ENCODE measurements around the gene NPR1. TPM values are rescaled to one million over a fixed set of nuclear protein-coding genes. Genes with fewer than 3 reads are reported as not detected.

Gene NPR1
- polyA plus RNA-seq, 4 donors, result 62.7 to 74.5 (median 71.5) TPM

GRCh38 chr1:153677718-153678518 is 570 bp upstream of the NPR1 start:
- no peak for DNase-seq (ENCODE audit: low read depth in 4 of 4, low spot score in 2 of 4)

- DNase-seq (ENCODE audit: low read depth in 4 of 4, low spot score in 2 of 4), result no peak
Observed at GRCh38 chr1:153679337-153680119, 1.0 kb downstream of the NPR1 start.

- no peak for DNase-seq (ENCODE audit: low read depth in 4 of 4, low spot score in 2 of 4)
Observed at GRCh38 chr1:153680120-153680403, 1.6 kb downstream of the NPR1 start.

GRCh38 chr1:153682730-153683129 is 4.2 kb downstream of the NPR1 start:
- no peak for DNase-seq (ENCODE audit: low read depth in 4 of 4, low spot score in 2 of 4)

- no peak for DNase-seq (ENCODE audit: low read depth in 4 of 4, low spot score in 2 of 4)
Observed at GRCh38 chr1:153683854-153684253, 5.4 kb downstream of the NPR1 start.

GRCh38 chr1:153684892-153685291 is 6.4 kb downstream of the NPR1 start:
- no peak for DNase-seq (ENCODE audit: low read depth in 4 of 4, low spot score in 2 of 4)

- no peak for DNase-seq (ENCODE audit: low read depth in 4 of 4, low spot score in 2 of 4)
Observed at GRCh38 chr1:153685544-153686340, 7.3 kb downstream of the NPR1 start.

GRCh38 chr1:153687346-153688125 is 9.0 kb downstream of the NPR1 start:
- no peak for DNase-seq (ENCODE audit: low read depth in 4 of 4, low spot score in 2 of 4)

GRCh38 chr1:153688276-153688675 is 9.8 kb downstream of the NPR1 start:
- no peak for DNase-seq (ENCODE audit: low read depth in 4 of 4, low spot score in 2 of 4)

GRCh38 chr1:153688736-153689328 is 10.3 kb downstream of the NPR1 start:
- no peak for DNase-seq (ENCODE audit: low read depth in 4 of 4, low spot score in 2 of 4)

- DNase-seq (ENCODE audit: low read depth in 4 of 4, low spot score in 2 of 4), result no peak
Observed at GRCh38 chr1:153693466-153693865, 15.0 kb downstream of the NPR1 start.

GRCh38 chr1:153696741-153697140 is 18.3 kb downstream of the NPR1 start:
- no peak for DNase-seq (ENCODE audit: low read depth in 4 of 4, low spot score in 2 of 4)

GRCh38 chr1:153697191-153698019 is 18.9 kb downstream of the NPR1 start:
- DNase-seq (ENCODE audit: low read depth in 4 of 4, low spot score in 2 of 4), result peak in 3 of 4 donors; percentile 70 to 83 (median 80)

- DNase-seq (ENCODE audit: low read depth in 4 of 4, low spot score in 2 of 4), result peak in 2 of 4 donors; percentile 34 to 41
Observed at GRCh38 chr1:153698020-153698922, 19.8 kb downstream of the NPR1 start.

- DNase-seq (ENCODE audit: low read depth in 4 of 4, low spot score in 2 of 4), result no peak
Observed at GRCh38 chr1:153698923-153699714, 20.6 kb downstream of the NPR1 start.

GRCh38 chr1:153699768-153700167 is 21.3 kb downstream of the NPR1 start:
- DNase-seq (ENCODE audit: low read depth in 4 of 4, low spot score in 2 of 4), result no peak

GRCh38 chr1:153705484-153705883 is 27.0 kb downstream of the NPR1 start:
- DNase-seq (ENCODE audit: low read depth in 4 of 4, low spot score in 2 of 4), result no peak
